ENCODE measurements around the gene TRPM4. TPM values are rescaled to one million over a fixed set of nuclear protein-coding genes. Genes with fewer than 3 reads are reported as not detected.
A peak's percentile ranks its signal among the peaks of the same experiment; 100 is the strongest.

TRPM4 gene
- total and polyA plus RNA-seq, 2 of the 8 experiments (the other 6 are each of a cell fraction or from before 2014, with no cell fraction given) = 11.3 to 13.3 TPM

DNA sequence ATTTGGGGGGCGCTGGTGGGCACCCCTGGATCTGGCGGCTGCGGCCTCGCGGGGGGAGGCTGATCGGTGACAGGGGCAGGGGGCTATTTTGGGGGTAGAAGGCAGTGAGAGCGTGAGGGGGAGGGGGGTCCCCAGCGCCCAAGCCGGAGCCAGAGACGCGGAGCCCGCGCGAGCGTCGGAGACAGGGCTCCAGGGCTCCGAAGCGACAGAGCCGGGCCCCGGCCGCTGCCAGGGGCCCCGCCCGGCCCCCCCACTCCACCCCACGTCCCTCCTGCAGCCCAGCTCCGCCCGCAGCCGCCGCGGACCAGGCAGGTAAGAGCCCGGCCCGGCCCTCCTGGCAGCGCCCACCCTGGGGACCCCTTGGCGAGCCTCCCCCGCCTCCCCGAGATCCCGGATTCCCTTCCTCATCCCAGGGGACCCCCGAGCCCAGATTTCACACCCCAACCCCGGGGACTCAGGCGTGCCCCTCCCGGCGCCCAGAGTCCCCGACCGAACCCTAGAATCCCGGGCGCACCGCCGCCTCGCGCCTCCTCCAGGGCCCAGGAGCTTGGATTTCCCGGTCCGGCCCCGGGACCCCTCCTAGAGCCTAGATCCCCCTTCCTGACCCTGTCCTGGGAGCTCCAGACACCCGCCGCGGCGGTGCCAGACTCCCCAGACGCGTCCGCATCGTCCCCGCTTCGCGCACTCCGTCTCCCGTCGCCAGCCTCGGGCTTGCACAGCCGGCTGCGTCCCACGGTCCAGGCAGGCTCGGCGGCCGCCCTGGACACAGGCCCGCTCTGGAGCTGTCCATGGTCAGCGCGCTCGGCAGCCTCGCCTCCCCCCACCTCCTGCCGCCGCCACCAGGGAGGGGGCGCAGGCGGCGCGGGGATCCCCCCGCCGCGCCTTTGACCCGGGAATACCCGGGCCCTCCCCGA is 37.9 kb upstream of the TRPM4 start, which contains the start of gene PPFIA3 (continued):
- TF ChIP-seq MAFK (IDR thresholded peaks at IDR 0.05; ENCODE audit: low read depth, low read length) (no peak), SIX5 (IDR thresholded peaks at IDR 0.05; ENCODE audit: low read depth, low read length) (no peak), CTBP2 (IDR thresholded peaks at IDR 0.05; ENCODE audit: borderline replicate concordance, insufficient read depth, insufficient read length, low read length) (peak; percentile 45), JUND (IDR thresholded peaks at IDR 0.05; ENCODE audit: low read length) (no peak), HDAC2 (IDR thresholded peaks at IDR 0.05; ENCODE audit: borderline replicate concordance in 1 of 2, low read depth in 2 of 2, low read length in 2 of 2) (peak in 1 of 2 experiments; percentile 32; a peak in 1 of 4 replicates), CBX8 (IDR thresholded peaks at IDR 0.05; ENCODE audit: borderline replicate concordance, low read depth, low read length) (no peak), KDM1A (IDR thresholded peaks at IDR 0.05; ENCODE audit: borderline replicate concordance, low read length) (peak; percentile 58; the same call in 1 of the 2 replicates), HDAC6 (IDR thresholded peaks at IDR 0.05; ENCODE audit: low read depth, low read length) (no peak), SIRT6 (IDR thresholded peaks at IDR 0.05; ENCODE audit: low read length) (no peak), NRF1 (IDR thresholded peaks at IDR 0.05; ENCODE audit: low read depth, low read length) (no peak), BRCA1 (IDR thresholded peaks at IDR 0.05; ENCODE audit: low read depth, low read length) (no peak), CREB1 (IDR thresholded peaks at IDR 0.05) (no peak), CTCF (IDR thresholded peaks at IDR 0.05; ENCODE audit: control extremely low read depth in 1 of 3, insufficient read depth in 1 of 3, low read depth in 1 of 3, low read length in 3 of 3) (no peak), NANOG (IDR thresholded peaks at IDR 0.05; ENCODE audit: insufficient read depth, low read depth, low read length, poor library complexity, severe bottlenecking) (no peak), ASH2L (IDR thresholded peaks at IDR 0.05; ENCODE audit: low read length) (peak; percentile 42), SIN3A (conservative IDR thresholded peaks at IDR 0.05 in 1 of 2, IDR thresholded peaks at IDR 0.05 in 1 of 2; ENCODE audit: low read depth in 1 of 2, low read length in 2 of 2) (peak in 1 of 2 experiments; percentile 82; a peak in 2 of 4 replicates), ATF3 (IDR thresholded peaks at IDR 0.05; ENCODE audit: insufficient read depth, low read depth, low read length) (no peak), SUZ12 (IDR thresholded peaks at IDR 0.05; ENCODE audit: low read length) (peak; percentile 55)
- TF ChIP-seq, protein P1, sequence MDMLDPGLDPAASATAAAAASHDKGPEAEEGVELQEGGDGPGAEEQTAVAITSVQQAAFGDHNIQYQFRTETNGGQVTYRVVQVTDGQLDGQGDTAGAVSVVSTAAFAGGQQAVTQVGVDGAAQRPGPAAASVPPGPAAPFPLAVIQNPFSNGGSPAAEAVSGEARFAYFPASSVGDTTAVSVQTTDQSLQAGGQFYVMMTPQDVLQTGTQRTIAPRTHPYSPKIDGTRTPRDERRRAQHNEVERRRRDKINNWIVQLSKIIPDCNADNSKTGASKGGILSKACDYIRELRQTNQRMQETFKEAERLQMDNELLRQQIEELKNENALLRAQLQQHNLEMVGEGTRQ (IDR thresholded peaks at IDR 0.05; ENCODE audit: low read length) = no peak
